HepG2 (cell line): ENCODE results near the gene RTRAF. TPM values are rescaled to one million over a fixed set of nuclear protein-coding genes. Genes with fewer than 3 reads are reported as not detected.

ENCODE experiments used
- E2F2 ChIP-seq: sonication (generic); formaldehyde crosslinking; IDR thresholded peaks from 2 replicates; pipeline ENCODE4 v1.4.0; 2020; ENCODE audit warnings: missing genetic modification reagents, borderline replicate concordance
- JDP2 ChIP-seq: sonication (generic); formaldehyde crosslinking; IDR thresholded peaks from 2 replicates; pipeline ENCODE4 v1.8.1; 2022; ENCODE audit warnings: missing genetic modification reagents, borderline replicate concordance
- MIER3 ChIP-seq: IDR thresholded peaks from 2 replicates; pipeline ENCODE4 v1.6.1; 2016; ENCODE audit warnings: missing compliant biosample characterization, borderline replicate concordance
- PHF21A ChIP-seq: sonication (generic); formaldehyde crosslinking; IDR thresholded peaks from 2 replicates; pipeline ENCODE4 v1.5.0; 2020; ENCODE audit warnings: mild to moderate bottlenecking, missing genetic modification reagents
- RARA ChIP-seq: IDR thresholded peaks from 2 replicates; pipeline ENCODE4 v1.6.1; 2016; ENCODE audit warnings: missing genetic modification reagents, missing compliant biosample characterization
- ZBTB4 ChIP-seq: sonication (generic); formaldehyde crosslinking; IDR thresholded peaks from 2 replicates; pipeline ENCODE4 v1.4.0; 2020; ENCODE audit warnings: missing genetic modification reagents, mild to moderate bottlenecking, borderline replicate concordance
- ZKSCAN5 ChIP-seq: sonication (generic); formaldehyde crosslinking; IDR thresholded peaks from 2 replicates; pipeline ENCODE4 v1.5.1; 2020; ENCODE audit warnings: mild to moderate bottlenecking, missing genetic modification reagents
- ZNF224 ChIP-seq: sonication (generic); formaldehyde crosslinking; IDR thresholded peaks from 2 replicates; pipeline ENCODE4 v1.5.0; 2020; ENCODE audit warnings: mild to moderate bottlenecking, missing genetic modification reagents
- ZNF350 ChIP-seq: sonication (generic); formaldehyde crosslinking; IDR thresholded peaks from 2 replicates; pipeline ENCODE4 v1.4.0; 2020; ENCODE audit warnings: mild to moderate bottlenecking, low read depth, missing genetic modification reagents, borderline replicate concordance
- ZNF792 ChIP-seq: IDR thresholded peaks from 2 replicates; pipeline ENCODE4 v1.6.1; 2016
- ZNF800 ChIP-seq: sonication (generic); formaldehyde crosslinking; IDR thresholded peaks from 2 replicates; pipeline ENCODE4 v1.4.0; 2020; ENCODE audit warnings: missing genetic modification reagents
- polyA plus RNA-seq, 8 experiments: library from polyadenylated mRNA; depleted of rRNA in 3 of 8; stranded (reverse) in 7 of 8; unstranded in 1 of 8; fragments of >200 nt; fragmentation: Illumina TruSeq in 4 of 8; extraction: Trizol in 4 of 8; gene quantifications; 2 replicates each; pipeline versions ENCODE4 v1.2.1 to v1.2.3, GENCODE V29; 2011 to 2016; ENCODE audit warnings: low read depth in 4 of 8, missing spikeins in 1 of 8, mixed read lengths in 1 of 8; ENCODE audit not compliant: insufficient read depth in 1 of 8
- total RNA-seq, 5 experiments: library from RNA; depleted of rRNA; stranded (reverse); fragments of >200 nt; fragmentation: Illumina TruSeq; extraction: Trizol; gene quantifications; 2 replicates each; pipeline ENCODE4 v1.2.3, GENCODE V29; 2016; ENCODE audit warnings: low read depth in 1 of 5

RTRAF gene
- total and polyA plus RNA-seq, 2 of the 13 experiments (the other 11 are each of a cell fraction or from before 2014, with no cell fraction given), result 137 to 258 TPM

GRCh38 chr14:52002542-52002941 is 13.2 kb downstream of the RTRAF start (continued):
- no peak for TF ChIP-seq ZBTB4 (CRISPR knock-in tag)
- no peak for TF ChIP-seq RARA (CRISPR knock-in tag)
- no peak for TF ChIP-seq JDP2
- TF ChIP-seq PHF21A (CRISPR knock-in tag), result no peak
- TF ChIP-seq ZKSCAN5 (CRISPR knock-in tag), result no peak
- no peak for TF ChIP-seq ZNF800
- no peak for TF ChIP-seq E2F2 (CRISPR knock-in tag)
- no peak for TF ChIP-seq ZNF792 (CRISPR knock-in tag)
- TF ChIP-seq ZNF224 (CRISPR knock-in tag), result no peak
- TF ChIP-seq MIER3, result no peak
- no peak for TF ChIP-seq ZNF350 (CRISPR knock-in tag)
- TF ChIP-seq, all 625 proteins: peak for 0
